Endothelial cell of umbilical vein (primary cell): ENCODE measurements around the gene LGALS1. TPM values are rescaled to one million over a fixed set of nuclear protein-coding genes. Genes with fewer than 3 reads are reported as not detected.

Source experiments
- BruUV-seq: library from RNA; stranded (reverse); fragments of 400-500 nt; replicated peaks from 2 replicates; lab custom pipeline; 2021; lab: Mats Ljungman, UMichigan
- CTCF ChIA-PET: fragments of 300-600, 350-600 bp; sonication (Branson Sonifier 250); formaldehyde crosslinking; loops from one replicate; lab custom pipeline; 2021; ENCODE audit warnings: antibody characterized with exemption, inconsistent platforms; lab: Charles Lee
- POLR2A ChIA-PET: fragments of 300-600, 350-600 bp; sonication (Branson Sonifier 250); formaldehyde crosslinking; loops from one replicate; lab custom pipeline; 2021; ENCODE audit warnings: antibody characterized with exemption, inconsistent platforms; lab: Charles Lee
- DNase-seq: peaks from one replicate; pipeline ENCODE4 v3.0.0-alpha.2; 2011; ENCODE audit warnings: low read depth, low spot score
- FAIRE-seq: peaks from 2 replicates; lab custom pipeline; 2011; peaks lifted over from hg19 to GRCh38; lab: Jason Lieb, UNC
- H2AFZ ChIP-seq: 2 replicates; pipeline ENCODE4 v1.6.0; 2012; ENCODE audit warnings: low read depth, low read length, control low read depth, inconsistent platforms
- H3K27ac ChIP-seq: 2 replicates; pipeline ENCODE4 v1.5.1; 2011; ENCODE audit warnings: low read depth, mild to moderate bottlenecking, control low read depth, low read length, moderate library complexity; ENCODE audit not compliant: insufficient read depth
- H3K27me3 ChIP-seq, 2 experiments: 2 replicates each; pipeline versions ENCODE4 v1.6.0 to v1.6.1; 2011; ENCODE audit warnings: low read length in 2 of 2, mixed read lengths in 1 of 2; ENCODE audit not compliant: control insufficient read depth in 2 of 2, insufficient read depth in 2 of 2
- H3K36me3 ChIP-seq, 2 experiments: 2 replicates in 1 of 2; 3 replicates in 1 of 2; pipeline ENCODE4 v1.5.1; 2011; ENCODE audit warnings: low read length in 2 of 2, mild to moderate bottlenecking in 1 of 2, moderate library complexity in 1 of 2; ENCODE audit not compliant: control insufficient read depth in 2 of 2, insufficient read depth in 2 of 2; ENCODE audit errors: extremely low read depth in 1 of 2
- H3K4me1 ChIP-seq: 3 replicates; pipeline ENCODE4 v1.5.1; 2011; ENCODE audit warnings: mild to moderate bottlenecking, low read length; ENCODE audit not compliant: control insufficient read depth, insufficient read depth; ENCODE audit errors: extremely low read depth
- H3K4me2 ChIP-seq: 2 replicates; pipeline ENCODE4 v1.6.1; 2011; ENCODE audit warnings: low read length, control low read depth, mixed read lengths; ENCODE audit not compliant: insufficient read depth
- H3K4me3 ChIP-seq, 3 experiments: fragments of 200-600 bp in 1 of 3; sonication (generic), shearing (Covaris generic) in 1 of 3; replicated peaks in 1 of 3; 2 replicates each; pipeline ENCODE4 v1.5.1; 2011 to 2016; ENCODE audit warnings: control low read depth in 3 of 3, low read length in 3 of 3, mild to moderate bottlenecking in 2 of 3, inconsistent platforms in 1 of 3, low read depth in 1 of 3, moderate library complexity in 1 of 3; ENCODE audit not compliant: insufficient read depth in 1 of 3
- H3K79me2 ChIP-seq: 2 replicates; pipeline ENCODE4 v1.6.0; 2012; ENCODE audit warnings: low read length, inconsistent platforms; ENCODE audit not compliant: control insufficient read depth, insufficient read depth
- H3K9ac ChIP-seq: replicated peaks from 2 replicates; pipeline ENCODE3; 2011; ENCODE audit warnings: low read length, control low read depth; ENCODE audit not compliant: insufficient read depth; ENCODE audit errors: extremely low read depth
- H3K9me1 ChIP-seq: replicated peaks from 3 replicates; pipeline ENCODE4 v1.6.0; 2011; ENCODE audit warnings: mild to moderate bottlenecking, low read length; ENCODE audit not compliant: control insufficient read depth, insufficient read depth; ENCODE audit errors: extremely low read depth
- H3K9me3 ChIP-seq: replicated peaks from 2 replicates; pipeline ENCODE4 v1.5.1; 2012; ENCODE audit warnings: low read length, inconsistent platforms; ENCODE audit not compliant: control insufficient read depth, insufficient read depth
- H4K20me1 ChIP-seq: replicated peaks from 2 replicates; pipeline ENCODE3; 2011; ENCODE audit warnings: mild to moderate bottlenecking, low read length; ENCODE audit not compliant: control insufficient read depth, insufficient read depth; ENCODE audit errors: extremely low read depth
- CTCF ChIP-seq, 2 donors: IDR thresholded peaks; 1 replicate in 1 of 2; 2 replicates in 1 of 2; pipeline ENCODE4 v1.5.1; 2011; ENCODE audit warnings: low read length in 2 of 2, mild to moderate bottlenecking in 2 of 2, moderate library complexity in 2 of 2, control low read depth in 1 of 2, inconsistent platforms in 1 of 2, low read depth in 1 of 2; ENCODE audit not compliant: insufficient read depth in 1 of 2; ENCODE audit errors: extremely low read depth in 1 of 2
- EZH2 ChIP-seq: IDR thresholded peaks from 2 replicates; pipeline ENCODE4 v1.6.1; 2012; ENCODE audit warnings: borderline replicate concordance, low read depth, mild to moderate bottlenecking, moderate library complexity, low read length, inconsistent platforms; ENCODE audit not compliant: severe bottlenecking
- FOS ChIP-seq: IDR thresholded peaks from 2 replicates; pipeline ENCODE4 v1.6.1; 2011; ENCODE audit warnings: mild to moderate bottlenecking, low read length, moderate library complexity, borderline replicate concordance; ENCODE audit not compliant: insufficient read depth
- GATA2 ChIP-seq: IDR thresholded peaks from 2 replicates; pipeline ENCODE4 v1.7.0; 2011; ENCODE audit warnings: low read depth, mild to moderate bottlenecking, moderate library complexity, mixed read lengths, low read length; ENCODE audit not compliant: insufficient read length, insufficient read depth
- JUN ChIP-seq: IDR thresholded peaks from 2 replicates; pipeline ENCODE4 v1.6.1; 2011; ENCODE audit warnings: borderline replicate concordance, low read depth; ENCODE audit not compliant: insufficient read length, insufficient read depth
- MAX ChIP-seq: IDR thresholded peaks from 2 replicates; pipeline ENCODE4 v1.6.1; 2011; ENCODE audit not compliant: insufficient read depth, insufficient read length
- MYC ChIP-seq: IDR thresholded peaks from one replicate; pipeline ENCODE4 v1.6.1; 2011; ENCODE audit warnings: mild to moderate bottlenecking, low read depth, low read length
- POLR2A ChIP-seq: IDR thresholded peaks from 2 replicates; pipeline ENCODE4 v1.6.1; 2012; ENCODE audit warnings: low read depth, mild to moderate bottlenecking, control low read depth, low read length
- POLR2AphosphoS5 ChIP-seq: IDR thresholded peaks from 2 replicates; pipeline ENCODE4 v1.6.1; 2012; ENCODE audit warnings: low read depth, mild to moderate bottlenecking, control low read depth, low read length, moderate library complexity; ENCODE audit not compliant: insufficient read depth
- dilution Hi-C: fragments of 300-500 bp; cut with MboI; formaldehyde crosslinking; loops from one replicate; pipeline ENCODE4 v1.15.0; 2019; ENCODE audit warnings: low sequenced_read_pairs; ENCODE audit not compliant: extremely low pct_ligation_motif_present
- intact Hi-C: fragments of 100-400 bp; cut with micrococcal nuclease; formaldehyde crosslinking; loops from one replicate; pipeline ENCODE4 v1.10.0; 2022
- polyA plus RNA-seq, 4 experiments: library from polyadenylated mRNA; depleted of rRNA in 3 of 4; stranded (reverse) in 3 of 4; unstranded in 1 of 4; fragments of >200 nt; gene quantifications; 2 replicates each; pipeline versions ENCODE4 v1.2.1 to v1.2.3, GENCODE V29; 2011 to 2012; ENCODE audit warnings: missing spikeins in 1 of 4
- total RNA-seq: library from RNA; stranded (reverse); gene quantifications from 2 replicates; pipeline ENCODE4 v1.2.3, GENCODE V29; 2021

The LGALS1 gene
- total and polyA plus RNA-seq, 2 donors (not counting 3 experiments of a cell fraction or from before 2014, with no cell fraction given) = 2,698 to 13,642 TPM

- no peak for DNase-seq
- H3K4me2 ChIP-seq = no peak overlapping the region
- no peaks in the 10 kb centered on the region for H3K9me3 ChIP-seq
- H3K9me1 ChIP-seq = no peaks in the 10 kb centered on the region
- POLR2A ChIA-PET = no interaction called here
- H3K36me3 ChIP-seq = peaks cover 0 to 6% of the 10 kb centered on the region in 2 experiments
- intact Hi-C loops (no loop called here), dilution Hi-C loops (no loop called here)
- H3K79me2 ChIP-seq = no peaks in the 10 kb centered on the region
- H3K4me1 ChIP-seq = peaks cover 7% of the 10 kb centered on the region
- no peak overlapping the region for H2AFZ ChIP-seq
- no peak for FAIRE-seq
- BruUV-seq = no TSS peak
- H3K4me3 ChIP-seq = no peak overlapping the region
- H3K27me3 ChIP-seq = no peaks in the 10 kb centered on the region
- H3K27ac ChIP-seq = no peak overlapping the region
- no peaks in the 10 kb centered on the region for H4K20me1 ChIP-seq
- TF ChIP-seq POLR2AphosphoS5 (no peak), MAX (no peak)
- H3K9ac ChIP-seq = no peak overlapping the region
- CTCF ChIA-PET = interaction anchor here (0.6 to 3.3 kb wide), 6 partner anchors 9 to 155 kb away, joined by 3 to 28 read pairs (median 5); partner anchors contain the start of gene PDXP
Observed at GRCh38 chr22:37626556-37627075, 48.8 kb upstream of the LGALS1 start.

- Histone ChIP-seq H3K79me2 (no peaks in the 10 kb centered on the region), H3K9me1 (no peaks in the 10 kb centered on the region), H4K20me1 (no peaks in the 10 kb centered on the region), H3K4me1 (peaks cover 7% of the 10 kb centered on the region), H2AFZ (no peak overlapping the region), H3K9me3 (no peaks in the 10 kb centered on the region), H3K4me2 (no peak overlapping the region), H3K4me3 (no peak overlapping the region), H3K27ac (no peak overlapping the region), H3K36me3 (peaks cover 0 to 5% of the 10 kb centered on the region in 2 experiments), H3K27me3 (no peaks in the 10 kb centered on the region), H3K9ac (no peak overlapping the region)
- CTCF ChIA-PET = interaction anchor here (1.0 to 3.3 kb wide), 3 partner anchors 9 to 16 kb away, joined by 3 to 28 read pairs (median 5); no protein-coding TSS in a partner anchor
- DNase-seq (no peak), FAIRE-seq (no peak)
- dilution Hi-C loops (no loop called here), intact Hi-C loops (no loop called here)
- TF ChIP-seq GATA2 = no peak
- no peak for TF ChIP-seq POLR2AphosphoS5
- TF ChIP-seq POLR2A = no peak
- no peak for TF ChIP-seq JUN
- TF ChIP-seq MAX = no peak
- no peak for TF ChIP-seq MYC
- TF ChIP-seq CTCF (IDR thresholded peaks at IDR 0.05; ENCODE audit: extremely low read depth in 1 of 2, insufficient read depth in 1 of 2, low read depth in 1 of 2, low read length in 2 of 2) = no peak
- no peak for TF ChIP-seq EZH2
- TF ChIP-seq FOS = no peak
- POLR2A ChIA-PET = no interaction called here
- no TSS peak for BruUV-seq
Observed at GRCh38 chr22:37627121-37627520, 48.3 kb upstream of the LGALS1 start.
